Muscle layer of duodenum (tissue), 2 donors: ENCODE measurements around the gene PAX5.

Experiments used
- H3K27ac ChIP-seq: one replicate; pipeline ENCODE4 v1.7.0; 2013; ENCODE audit warnings: mild to moderate bottlenecking, low read length
- H3K27me3 ChIP-seq: one replicate; pipeline ENCODE4 v1.7.0; 2013; ENCODE audit warnings: low read depth, mild to moderate bottlenecking, control low read depth, low read length
- H3K36me3 ChIP-seq, 2 donors: one replicate each; pipeline ENCODE4 v1.7.0; 2013; ENCODE audit warnings: low read length in 2 of 2, control low read depth in 1 of 2, mild to moderate bottlenecking in 1 of 2; ENCODE audit not compliant: insufficient read depth in 2 of 2, control insufficient read depth in 1 of 2
- H3K4me1 ChIP-seq, 2 donors: one replicate each; pipeline ENCODE4 v1.7.0; 2013; ENCODE audit warnings: low read length in 2 of 2, mild to moderate bottlenecking in 2 of 2, control low read depth in 1 of 2, moderate library complexity in 1 of 2; ENCODE audit not compliant: insufficient read depth in 2 of 2, control insufficient read depth in 1 of 2
- H3K4me3 ChIP-seq, 2 donors: one replicate each; pipeline ENCODE4 v1.7.0; 2013; ENCODE audit warnings: low read length in 2 of 2, low read depth in 1 of 2, mild to moderate bottlenecking in 1 of 2
- H3K9me3 ChIP-seq, 2 donors: one replicate each; pipeline ENCODE4 v1.7.0; 2013; ENCODE audit warnings: low read length in 2 of 2, control low read depth in 1 of 2, mild to moderate bottlenecking in 1 of 2; ENCODE audit not compliant: control insufficient read depth in 1 of 2
- donor health status: healthy.

The PAX5 gene

GRCh38 chr9:36815566-36816348 is 218.3 kb downstream of the PAX5 start:
- no peaks in the 10 kb centered on the region for H3K27me3 ChIP-seq
- no peak overlapping the region for H3K27ac ChIP-seq
- no peak overlapping the region for H3K4me3 ChIP-seq
- H3K36me3 ChIP-seq: no peaks in the 10 kb centered on the region
- peaks cover 0 to 4% of the 10 kb centered on the region in 2 donors for H3K4me1 ChIP-seq
- H3K9me3 ChIP-seq: peaks cover 0 to 5% of the 10 kb centered on the region in 2 donors

GRCh38 chr9:36815023-36815422 is 219.0 kb downstream of the PAX5 start:
- Histone ChIP-seq H3K9me3 (peaks cover 0 to 5% of the 10 kb centered on the region in 2 donors), H3K36me3 (no peaks in the 10 kb centered on the region), H3K4me1 (peaks cover 0 to 4% of the 10 kb centered on the region in 2 donors), H3K4me3 (no peak overlapping the region), H3K27ac (no peak overlapping the region), H3K27me3 (no peaks in the 10 kb centered on the region)

GRCh38 chr9:36813154-36813553 is 220.9 kb downstream of the PAX5 start:
- no peak overlapping the region for H3K4me3 ChIP-seq
- H3K27me3 ChIP-seq: no peaks in the 10 kb centered on the region
- no peaks in the 10 kb centered on the region for H3K4me1 ChIP-seq
- H3K36me3 ChIP-seq: no peaks in the 10 kb centered on the region
- no peak overlapping the region for H3K27ac ChIP-seq
- peaks cover 0 to 5% of the 10 kb centered on the region in 2 donors for H3K9me3 ChIP-seq

- Histone ChIP-seq H3K9me3 (peaks cover 0 to 5% of the 10 kb centered on the region in 2 donors), H3K27ac (no peak overlapping the region), H3K27me3 (no peaks in the 10 kb centered on the region), H3K4me3 (no peak overlapping the region), H3K4me1 (no peaks in the 10 kb centered on the region), H3K36me3 (no peaks in the 10 kb centered on the region)
Measured at GRCh38 chr9:36812556-36812955, 221.5 kb downstream of the PAX5 start.

- H3K4me1 ChIP-seq: no peaks in the 10 kb centered on the region
- no peaks in the 10 kb centered on the region for H3K27me3 ChIP-seq
- no peaks in the 10 kb centered on the region for H3K36me3 ChIP-seq
- H3K4me3 ChIP-seq: no peak overlapping the region
- no peak overlapping the region for H3K27ac ChIP-seq
- peaks cover 0 to 8% of the 10 kb centered on the region in 2 donors for H3K9me3 ChIP-seq
Measured at GRCh38 chr9:36808251-36808650, 225.8 kb downstream of the PAX5 start.

- Histone ChIP-seq H3K4me1 (no peaks in the 10 kb centered on the region), H3K27me3 (no peaks in the 10 kb centered on the region), H3K27ac (no peak overlapping the region), H3K36me3 (no peaks in the 10 kb centered on the region), H3K9me3 (peaks cover 0 to 5% of the 10 kb centered on the region in 2 donors), H3K4me3 (no peak overlapping the region)
Measured at GRCh38 chr9:36803961-36804360, 230.1 kb downstream of the PAX5 start.

GRCh38 chr9:36802201-36802920 is 231.7 kb downstream of the PAX5 start:
- Histone ChIP-seq H3K27me3 (no peaks in the 10 kb centered on the region), H3K36me3 (no peaks in the 10 kb centered on the region), H3K27ac (no peak overlapping the region), H3K4me1 (no peaks in the 10 kb centered on the region), H3K4me3 (no peak overlapping the region), H3K9me3 (peaks cover 0 to 5% of the 10 kb centered on the region in 2 donors)

GRCh38 chr9:36800455-36800854 is 233.6 kb downstream of the PAX5 start:
- H3K4me3 ChIP-seq: no peak overlapping the region
- H3K9me3 ChIP-seq: peaks cover 0 to 5% of the 10 kb centered on the region in 2 donors
- no peaks in the 10 kb centered on the region for H3K4me1 ChIP-seq
- no peak overlapping the region for H3K27ac ChIP-seq
- no peaks in the 10 kb centered on the region for H3K36me3 ChIP-seq
- H3K27me3 ChIP-seq: no peaks in the 10 kb centered on the region

GRCh38 chr9:36798350-36799065 is 235.6 kb downstream of the PAX5 start:
- Histone ChIP-seq H3K27ac (no peak overlapping the region), H3K27me3 (no peaks in the 10 kb centered on the region), H3K36me3 (no peaks in the 10 kb centered on the region), H3K4me3 (no peak overlapping the region), H3K4me1 (no peaks in the 10 kb centered on the region), H3K9me3 (peaks cover 6% of the 10 kb centered on the region in 2 donors)

GRCh38 chr9:36797471-36798220 is 236.4 kb downstream of the PAX5 start:
- Histone ChIP-seq H3K27me3 (no peaks in the 10 kb centered on the region), H3K9me3 (peaks cover 6 to 12% of the 10 kb centered on the region in 2 donors), H3K4me1 (no peaks in the 10 kb centered on the region), H3K36me3 (no peaks in the 10 kb centered on the region), H3K4me3 (no peak overlapping the region), H3K27ac (no peak overlapping the region)
